ENCODE data around the gene TMEM167B.

TMEM167B gene

DNA sequence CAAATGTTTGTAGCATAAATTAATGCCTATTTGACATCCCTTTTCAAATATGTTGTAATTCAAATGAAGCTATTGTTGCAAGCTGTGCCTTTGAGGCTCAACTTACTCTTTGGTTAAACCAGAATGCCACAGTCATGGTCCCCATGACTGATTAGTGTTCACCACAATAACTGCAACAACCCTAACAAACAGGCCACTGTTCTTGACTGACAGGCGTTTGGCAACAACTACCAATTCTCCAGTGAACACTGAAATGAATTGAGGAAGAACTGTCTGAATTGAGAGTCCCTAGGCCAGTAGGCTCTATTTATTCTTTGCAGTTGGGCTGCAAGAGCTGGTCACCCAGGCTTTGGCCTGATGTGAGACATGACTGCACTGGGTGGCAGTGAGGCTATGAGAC lies 6.6 kb upstream of the TMEM167B start:
- peak; percentile 23 for DNase-seq

GRCh38 chr1:109084563-109085517 lies 5.7 kb upstream of the TMEM167B start:
- DNase-seq: no peak

DNA sequence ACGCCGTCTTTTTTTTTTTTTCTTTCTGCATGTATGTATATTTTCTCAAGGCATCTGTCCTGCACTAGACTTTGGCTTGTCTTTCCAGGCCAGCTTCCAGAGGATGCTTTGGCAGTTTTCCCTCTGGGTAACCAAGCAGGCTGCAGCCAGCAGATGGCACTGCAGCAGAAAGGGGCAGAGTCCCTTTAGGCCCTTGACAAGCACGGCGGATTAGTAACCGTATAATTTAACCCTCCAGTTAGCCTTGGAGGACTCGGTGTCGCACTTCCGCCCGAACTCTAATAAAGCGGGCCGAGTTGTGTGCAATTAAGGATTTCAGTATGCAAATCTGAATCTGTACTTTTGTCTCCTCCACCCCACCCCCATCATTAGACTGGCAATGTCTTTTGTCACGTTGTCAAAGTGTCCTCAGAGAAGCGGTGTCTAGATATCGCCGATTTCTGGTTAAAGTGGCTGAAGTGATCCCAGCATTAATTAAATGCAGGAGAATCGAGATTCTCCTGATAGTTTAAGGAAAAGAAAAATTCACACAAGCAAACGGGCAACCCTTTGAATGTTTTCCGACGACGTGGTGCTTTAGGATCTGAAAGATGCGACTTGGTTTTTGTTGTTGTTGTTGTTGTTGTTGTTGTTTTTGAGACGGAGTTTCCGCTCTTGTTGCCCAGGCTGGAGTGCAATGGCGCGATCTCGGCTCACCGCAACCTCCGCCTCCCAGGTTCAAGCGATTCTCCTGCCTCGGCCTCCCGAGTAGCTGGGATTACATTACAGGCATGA lies 1.1 kb upstream of the TMEM167B start:
- DNase-seq: peak; percentile 77

- DNase-seq: no peak
Measured at GRCh38 chr1:109091078-109091838, 694 bp downstream of the TMEM167B start.

DNA sequence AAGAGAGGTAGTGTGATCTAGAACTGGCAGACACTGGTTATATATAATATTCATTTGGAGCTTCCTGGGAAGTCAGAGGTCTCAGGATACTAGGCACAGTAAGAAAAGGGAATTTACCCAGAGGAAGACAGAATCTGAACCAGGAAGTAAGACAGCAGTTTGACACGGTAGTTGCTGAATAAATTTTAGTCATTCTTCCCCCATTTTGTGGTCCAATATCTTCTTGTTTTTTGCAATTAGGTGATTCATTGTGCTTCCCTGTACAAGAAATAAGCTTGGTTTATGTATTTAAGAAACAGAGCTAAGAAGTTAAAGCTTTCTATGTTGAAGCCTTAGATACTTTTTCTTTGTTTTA lies 1.3 kb downstream of the TMEM167B start:
- DNase-seq: no peak

- no peak for DNase-seq
Measured at GRCh38 chr1:109094377-109094803, 3.8 kb downstream of the TMEM167B start.

- DNase-seq: no peak
Measured at GRCh38 chr1:109094871-109095270, 4.3 kb downstream of the TMEM167B start.

DNA sequence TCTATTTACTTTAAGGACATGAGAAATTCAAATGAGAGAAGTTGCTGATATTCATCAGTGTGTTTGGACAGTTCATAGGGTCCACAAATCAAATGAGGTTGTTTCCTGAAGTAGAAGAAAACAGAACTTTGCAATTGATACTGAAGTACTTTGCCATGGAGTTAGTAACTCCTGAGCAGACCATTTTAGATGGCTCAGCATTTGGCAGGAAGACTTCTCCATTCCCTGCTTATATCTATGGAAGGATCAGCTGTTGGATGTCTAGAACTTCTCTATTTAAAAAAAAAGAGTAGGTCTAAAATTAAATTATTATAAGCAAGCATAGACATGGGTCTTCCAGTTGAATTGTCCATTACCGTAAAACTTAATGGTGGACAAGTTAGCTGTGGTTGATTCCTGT lies 5.1 kb downstream of the TMEM167B start:
- DNase-seq: no peak

- no peak for DNase-seq
Measured at GRCh38 chr1:109096120-109096519, 5.6 kb downstream of the TMEM167B start.

- peak; percentile 98 for DNase-seq
Measured at GRCh38 chr1:109099938-109100773, 9.6 kb downstream of the TMEM167B start.

DNA sequence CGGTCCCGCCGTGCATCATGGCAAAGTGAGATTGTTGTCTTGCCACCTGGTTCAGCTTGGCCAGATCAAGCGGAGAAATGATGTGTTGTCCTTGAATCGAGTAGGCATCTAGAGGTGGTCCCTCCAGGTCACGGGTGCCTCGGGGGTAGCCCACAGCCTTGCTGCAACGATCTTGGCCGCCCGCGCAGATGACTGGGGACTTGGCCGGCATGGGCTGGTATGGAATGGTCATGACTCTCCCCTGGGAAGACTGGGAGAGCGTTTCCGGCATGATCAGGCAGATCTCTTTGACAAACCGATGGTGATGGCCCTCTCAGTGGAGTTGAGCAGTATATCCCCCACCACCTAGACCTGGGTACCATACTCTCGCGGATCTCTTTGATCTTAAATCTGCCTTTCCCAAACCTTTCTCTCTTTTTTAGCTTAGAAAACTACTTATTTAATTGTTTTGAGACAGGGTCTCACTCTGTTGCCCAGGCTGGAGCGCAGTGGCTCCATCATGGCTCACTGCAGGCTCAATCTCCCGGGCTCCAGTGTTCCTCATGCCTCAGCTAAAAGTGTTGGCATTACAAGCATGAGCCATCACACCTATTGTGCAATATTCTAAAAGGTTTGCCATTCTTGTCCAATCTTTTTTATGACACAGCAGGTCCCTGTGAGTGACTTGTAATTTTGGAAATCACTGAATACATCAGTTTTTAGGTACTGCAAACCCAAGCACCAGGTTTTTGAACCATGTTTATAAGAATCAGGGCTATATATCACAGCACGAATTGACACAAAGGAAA lies 14.0 kb downstream of the TMEM167B start:
- no peak for DNase-seq

- DNase-seq: no peak
Measured at GRCh38 chr1:109105881-109106280, 15.3 kb downstream of the TMEM167B start.

- no peak for DNase-seq
Measured at GRCh38 chr1:109107785-109108184, 17.2 kb downstream of the TMEM167B start.

DNA sequence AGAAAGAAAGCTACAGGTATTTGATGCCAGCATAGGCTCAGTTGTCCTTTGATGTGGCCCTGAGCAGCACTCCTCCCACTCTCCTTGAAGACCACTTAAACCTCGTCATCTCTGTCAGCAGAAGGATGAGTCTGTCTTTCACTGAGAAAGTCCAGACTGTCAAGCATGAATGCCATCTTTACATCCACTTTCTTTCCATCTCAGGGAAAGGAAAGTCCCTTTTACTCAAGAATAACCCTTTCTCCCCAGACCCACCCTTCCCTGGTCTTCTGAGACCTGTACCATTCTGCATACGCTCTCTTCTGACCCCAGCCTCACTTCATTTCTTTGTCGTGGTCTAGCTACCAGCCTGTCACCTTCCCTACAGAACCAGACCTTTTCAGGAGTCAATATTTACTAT lies 19.3 kb downstream of the TMEM167B start:
- no peak for DNase-seq

- DNase-seq: peak; percentile 24
Measured at GRCh38 chr1:109111386-109112055, 21.0 kb downstream of the TMEM167B start.

- DNase-seq: no peak
Measured at GRCh38 chr1:109112056-109112651, 21.6 kb downstream of the TMEM167B start.

- DNase-seq: peak; percentile 92
Measured at GRCh38 chr1:109112652-109113285, 22.2 kb downstream of the TMEM167B start.

DNA sequence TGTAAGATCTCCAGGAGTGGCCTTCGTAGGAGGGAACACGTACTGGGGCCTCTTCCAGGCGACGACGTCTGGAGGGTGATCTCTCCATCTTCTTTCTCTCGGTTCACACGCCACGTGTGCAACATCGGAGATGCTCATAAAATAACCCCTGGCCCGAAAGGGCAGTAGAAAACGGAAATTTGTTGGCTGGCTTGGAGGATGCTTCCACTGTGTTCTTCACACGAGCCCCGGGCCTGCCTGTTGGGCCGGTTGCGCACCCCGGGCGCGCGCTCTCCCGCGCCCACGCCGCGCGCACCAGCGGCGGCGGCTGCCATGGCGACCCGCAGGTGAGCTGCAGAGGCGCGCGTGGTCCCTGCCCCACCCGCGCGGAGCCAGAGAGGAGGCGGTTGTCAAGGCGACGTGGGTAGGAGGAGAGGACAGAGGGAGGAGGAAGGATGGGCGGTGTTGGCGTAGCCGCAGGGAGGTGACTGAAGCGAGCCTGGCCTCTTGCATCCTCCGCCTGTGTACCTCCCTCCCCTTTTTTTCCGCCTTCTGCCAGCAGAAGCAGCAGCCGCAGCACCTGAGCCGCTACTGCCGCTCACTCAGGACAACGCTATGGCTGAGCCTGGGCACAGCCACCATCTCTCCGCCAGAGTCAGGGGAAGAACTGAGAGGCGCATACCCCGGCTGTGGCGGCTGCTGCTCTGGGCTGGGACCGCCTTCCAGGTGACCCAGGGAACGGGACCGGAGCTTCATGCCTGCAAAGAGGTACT lies 23.2 kb downstream of the TMEM167B start, which contains the start of gene ELAPOR1:
TSS of gene ELAPOR1 (plus strand) at position 526 of the 752 bp plus-strand sequence. CDS start at position 595, 69 bp downstream.
- DNase-seq: peak; percentile 50

DNA sequence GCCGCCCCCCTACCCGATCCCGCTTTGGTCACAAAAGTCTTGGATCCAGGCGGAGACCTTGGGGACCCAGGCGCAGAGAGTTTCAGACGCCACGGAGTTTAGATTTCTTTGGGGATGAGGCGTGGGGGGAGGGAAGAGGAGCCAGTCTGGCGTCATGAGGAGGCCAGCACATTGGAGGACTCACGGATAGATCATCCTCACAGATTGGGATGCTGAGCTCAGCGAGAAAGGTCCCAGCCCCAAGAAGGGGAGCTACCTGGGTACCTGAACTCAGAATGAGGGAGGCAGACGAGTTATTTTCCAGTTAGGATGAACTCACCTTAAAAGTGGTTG lies 23.7 kb downstream of the TMEM167B start:
- DNase-seq: no peak
